B cell (primary cell): ENCODE measurements around the gene AURKAIP1. TPM values are rescaled to one million over a fixed set of nuclear protein-coding genes. Genes with fewer than 3 reads are reported as not detected.
A peak's percentile ranks its signal among the peaks of the same experiment; 100 is the strongest.

ENCODE experiments used
- ATAC-seq: fragments of 200-7000 bp; cut with Tn5 transposase; one replicate; pipeline ENCODE4 v1.10.0; 2021; ENCODE audit warnings: low read depth, mild to moderate bottlenecking, moderate number of reproducible peaks, moderate library complexity
- CTCF ChIA-PET: fragments of 350-600 bp; sonication (Branson Sonifier 250); formaldehyde crosslinking; loops from one replicate; lab custom pipeline; 2021; ENCODE audit warnings: antibody characterized with exemption, inconsistent platforms; lab: Charles Lee
- POLR2A ChIA-PET: fragments of 350-600 bp; sonication (Branson Sonifier 250); formaldehyde crosslinking; loops from one replicate; lab custom pipeline; 2021; ENCODE audit warnings: antibody characterized with exemption; lab: Charles Lee
- DNase-seq: peaks from one replicate; pipeline ENCODE4 v3.0.0; 2013
- H2AFZ ChIP-seq: 2 replicates; pipeline ENCODE4 v1.6.1; 2012; ENCODE audit warnings: mild to moderate bottlenecking, low read depth, low read length; ENCODE audit not compliant: insufficient read depth, poor library complexity, severe bottlenecking
- H3K27ac ChIP-seq, 2 donors: 1 replicate in 1 of 2; 2 replicates in 1 of 2; pipeline ENCODE4 v1.5.1; 2012 to 2013; ENCODE audit warnings: low read length in 2 of 2, mild to moderate bottlenecking in 2 of 2, moderate library complexity in 1 of 2
- H3K27me3 ChIP-seq, 4 experiments: fragments of 200-600 bp in 1 of 4; sonication (generic) in 1 of 4; replicated peaks in 1 of 4; 1 replicate in 2 of 4; 2 replicates in 2 of 4; pipeline versions ENCODE4 v1.6.1 to v1.7.0; 2013 to 2016; ENCODE audit warnings: low read length in 3 of 4, mild to moderate bottlenecking in 2 of 4, mixed read lengths in 1 of 4, moderate library complexity in 1 of 4; ENCODE audit not compliant: insufficient read depth in 4 of 4, control insufficient read depth in 3 of 4; ENCODE audit errors: control extremely low read depth in 1 of 4
- H3K36me3 ChIP-seq, 2 experiments: replicated peaks in 1 of 2; 1 replicate in 1 of 2; 2 replicates in 1 of 2; pipeline versions ENCODE4 v1.6.1 to v1.7.1; 2013; ENCODE audit warnings: low read length in 1 of 2; ENCODE audit not compliant: insufficient read depth in 2 of 2, control insufficient read depth in 1 of 2; ENCODE audit errors: control extremely low read depth in 1 of 2, extremely low read depth in 1 of 2
- H3K4me1 ChIP-seq, 2 donors: fragments of 200-600 bp in 1 of 2; sonication (generic) in 1 of 2; 1 replicate in 1 of 2; 2 replicates in 1 of 2; pipeline versions ENCODE4 v1.5.1 to v1.6.1; 2013 to 2017; ENCODE audit warnings: low read length in 2 of 2; ENCODE audit not compliant: control insufficient read depth in 2 of 2, insufficient read depth in 2 of 2
- H3K4me2 ChIP-seq: replicated peaks from 2 replicates; pipeline ENCODE3; 2012; ENCODE audit warnings: mild to moderate bottlenecking, low read depth, low read length; ENCODE audit not compliant: poor library complexity, severe bottlenecking
- H3K4me3 ChIP-seq, 5 experiments: fragments of 200-600 bp in 1 of 5; sonication (generic) in 1 of 5; 1 replicate in 3 of 5; 2 replicates in 2 of 5; pipeline versions ENCODE4 v1.5.1 to v1.7.0; 2011 to 2016; ENCODE audit warnings: low read length in 4 of 5, mild to moderate bottlenecking in 4 of 5, low read depth in 2 of 5, control low read depth in 1 of 5, moderate library complexity in 1 of 5; ENCODE audit not compliant: insufficient read depth in 1 of 5; ENCODE audit errors: control extremely low read depth in 1 of 5, extremely low read depth in 1 of 5
- H3K79me2 ChIP-seq: fragments of 200-600 bp; sonication (generic); one replicate; pipeline ENCODE4 v1.6.0; 2016; ENCODE audit warnings: low read length; ENCODE audit not compliant: control insufficient read depth, insufficient read depth
- H3K9ac ChIP-seq: fragments of 200-600 bp; sonication (generic); 2 replicates; pipeline ENCODE4 v1.6.1; 2017; ENCODE audit warnings: mild to moderate bottlenecking, low read length, moderate library complexity
- H3K9me3 ChIP-seq, 3 donors: one replicate each; pipeline versions ENCODE4 v1.6.1 to v1.7.1; 2013; ENCODE audit warnings: low read length in 2 of 3; ENCODE audit not compliant: control insufficient read depth in 2 of 3, insufficient read depth in 1 of 3; ENCODE audit errors: control extremely low read depth in 1 of 3
- H4K20me1 ChIP-seq: 2 replicates; pipeline ENCODE4 v1.6.0; 2012; ENCODE audit warnings: mild to moderate bottlenecking, low read length; ENCODE audit not compliant: insufficient read depth, control insufficient read depth, poor library complexity, severe bottlenecking
- H3K27ac Mint-ChIP-seq: one replicate; pipeline ENCODE4 v1.8.0; 2021; ENCODE audit warnings: mixed read lengths
- H3K27me3 Mint-ChIP-seq: one replicate; pipeline ENCODE4 v1.8.0; 2021; ENCODE audit warnings: mixed read lengths
- H3K4me1 Mint-ChIP-seq: one replicate; pipeline ENCODE4 v1.8.0; 2021; ENCODE audit warnings: mixed read lengths
- H3K4me3 Mint-ChIP-seq: one replicate; pipeline ENCODE4 v1.8.0; 2021; ENCODE audit warnings: mixed read lengths
- H3K9me3 Mint-ChIP-seq: one replicate; pipeline ENCODE4 v1.8.0; 2022; ENCODE audit warnings: mixed read lengths; ENCODE audit not compliant: insufficient read depth
- EZH2 ChIP-seq: IDR thresholded peaks from 2 replicates; pipeline ENCODE4 v1.6.1; 2012; ENCODE audit warnings: borderline replicate concordance, low read depth, mild to moderate bottlenecking, moderate library complexity, low read length; ENCODE audit not compliant: insufficient read depth, poor library complexity, severe bottlenecking
- WGBS: methylation state at CpG from one replicate; pipeline ENCODE4 v1.1.5; 2013; ENCODE audit warnings: missing lambda C conversion rate; ENCODE audit not compliant: insufficient coverage; 5-methylcytosine and 5-hydroxymethylcytosine counted together
- intact Hi-C: fragments of 100-400 bp; cut with micrococcal nuclease; formaldehyde crosslinking; loops from one replicate; pipeline ENCODE4 v1.10.0; 2022
- polyA plus RNA-seq: library from polyadenylated mRNA; depleted of rRNA; stranded (reverse); fragments of >200 nt; gene quantifications from 2 replicates; pipeline ENCODE4 v1.2.3, GENCODE V29; 2012
- total RNA-seq, 2 donors: library from RNA; stranded (reverse); fragments of 120-200 nt in 1 of 2; gene quantifications; 1 replicate in 1 of 2; 2 replicates in 1 of 2; pipeline versions ENCODE4 v1.2.3 to v1.2.4, GENCODE V29; 2013 to 2022
- TF ChIP-seq, protein P1 (sequence below): fragments of 200-600 bp; IDR thresholded peaks from one replicate; pipeline ENCODE4 v1.8.0; 2022; ENCODE audit warnings: antibody characterized with exemption, mild to moderate bottlenecking

AURKAIP1 gene
- total and polyA plus RNA-seq, 2 donors (not counting 1 experiment from before 2014, with no cell fraction given) = 61.1 to 61.7 TPM

DNA sequence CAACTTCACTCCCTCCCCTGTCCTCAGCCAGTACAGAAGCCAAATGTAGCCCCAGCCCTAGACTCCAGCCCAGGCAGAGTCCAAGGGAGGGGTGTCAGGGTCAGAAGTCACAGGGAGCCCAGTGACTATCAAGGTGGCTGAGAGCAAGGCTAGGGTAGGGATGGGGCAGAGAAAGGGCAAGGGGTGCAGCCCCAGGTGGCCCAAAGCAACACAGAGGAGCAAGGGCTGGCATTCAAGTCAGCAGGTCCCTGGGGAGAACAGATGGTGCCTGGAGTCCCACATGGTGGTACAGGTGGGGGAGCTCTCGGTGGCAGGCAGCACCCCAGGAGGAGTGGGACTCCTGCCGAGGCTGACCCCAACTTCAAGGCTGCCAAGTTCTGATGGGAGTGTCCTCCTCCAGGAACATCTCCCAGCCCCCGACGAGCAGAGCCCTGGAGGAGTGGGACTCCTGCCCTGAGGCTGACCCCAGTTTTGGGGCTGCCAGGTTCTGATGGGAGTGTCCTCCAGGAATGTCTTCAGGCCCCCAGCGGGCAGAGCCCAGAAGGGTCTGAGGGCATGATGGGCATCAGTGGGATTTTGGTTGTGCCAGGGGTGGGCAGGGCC is 22.1 kb downstream of the AURKAIP1 start:
- peak overlapping the region; percentile 55 for H3K4me2 ChIP-seq

More for the DNA sequence above, 22.1 kb downstream of the AURKAIP1 start:
- Histone ChIP-seq H4K20me1 (peaks cover 6% of the 10 kb centered on the region), H3K27ac (no peak overlapping the region), H3K9ac (no peak overlapping the region), H3K36me3 (no peaks in the 10 kb centered on the region), H3K4me3 (no peak overlapping the region), H3K9me3 (peaks cover 0 to 7% (median 0%) of the 10 kb centered on the region in 3 donors), H3K79me2 (peaks cover 7% of the 10 kb centered on the region), H3K27me3 (peaks cover 0 to 47% (median 13%) of the 10 kb centered on the region in 4 experiments), H2AFZ (no peak overlapping the region), H3K4me1 (peaks cover 33 to 37% of the 10 kb centered on the region in 2 donors)
- H3K4me1 Mint-ChIP-seq = peaks cover 22% of the 10 kb centered on the region
- DNase-seq (peak; percentile 63), ATAC-seq (no peak)
- no peak overlapping the region for H3K27ac Mint-ChIP-seq
- ChIA-PET CTCF (interaction anchor here (2.4 kb wide), 1 partner anchor 18 kb away, joined by 8 read pairs; no protein-coding TSS in a partner anchor), POLR2A (no interaction called here)
- TF ChIP-seq, protein P1, sequence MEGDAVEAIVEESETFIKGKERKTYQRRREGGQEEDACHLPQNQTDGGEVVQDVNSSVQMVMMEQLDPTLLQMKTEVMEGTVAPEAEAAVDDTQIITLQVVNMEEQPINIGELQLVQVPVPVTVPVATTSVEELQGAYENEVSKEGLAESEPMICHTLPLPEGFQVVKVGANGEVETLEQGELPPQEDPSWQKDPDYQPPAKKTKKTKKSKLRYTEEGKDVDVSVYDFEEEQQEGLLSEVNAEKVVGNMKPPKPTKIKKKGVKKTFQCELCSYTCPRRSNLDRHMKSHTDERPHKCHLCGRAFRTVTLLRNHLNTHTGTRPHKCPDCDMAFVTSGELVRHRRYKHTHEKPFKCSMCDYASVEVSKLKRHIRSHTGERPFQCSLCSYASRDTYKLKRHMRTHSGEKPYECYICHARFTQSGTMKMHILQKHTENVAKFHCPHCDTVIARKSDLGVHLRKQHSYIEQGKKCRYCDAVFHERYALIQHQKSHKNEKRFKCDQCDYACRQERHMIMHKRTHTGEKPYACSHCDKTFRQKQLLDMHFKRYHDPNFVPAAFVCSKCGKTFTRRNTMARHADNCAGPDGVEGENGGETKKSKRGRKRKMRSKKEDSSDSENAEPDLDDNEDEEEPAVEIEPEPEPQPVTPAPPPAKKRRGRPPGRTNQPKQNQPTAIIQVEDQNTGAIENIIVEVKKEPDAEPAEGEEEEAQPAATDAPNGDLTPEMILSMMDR = no peak
- no peak for TF ChIP-seq EZH2
- H3K9me3 Mint-ChIP-seq = no peaks in the 10 kb centered on the region
- peak overlapping the region; percentile 79 for H3K4me3 Mint-ChIP-seq
- intact Hi-C loops = no loop called here
- WGBS = 26% methylated on average over 4 of the region's 5 CpGs
- peaks cover 20% of the 10 kb centered on the region for H3K27me3 Mint-ChIP-seq
